ENCODE measurements around the gene SYCE3. TPM values are rescaled to one million over a fixed set of nuclear protein-coding genes. Genes with fewer than 3 reads are reported as not detected.
"Not testable (repeated sequence)": the region's sequence is repeated elsewhere in the genome, so short reads cannot be mapped to it uniquely, and the experiment has no call there.

Gene SYCE3
- total RNA-seq, 1 donor from 2014 or later = not detected

- no peak for ATAC-seq
- Histone ChIP-seq H3K4me3 (no peak overlapping the region), H3K27me3 (ENCODE audit: low read depth) (peaks cover 6% of the 10 kb centered on the region), H3K4me1 (peaks cover 62% of the 10 kb centered on the region), H3K36me3 (no peaks in the 10 kb centered on the region), H3K9me3 (no peaks in the 10 kb centered on the region), H3K27ac (peak overlapping the region; percentile 97)
- no peak for DNase-seq
- TF ChIP-seq CTCF (IDR thresholded peaks at IDR 0.05) = no peak
- intact Hi-C loops (cut with DNase I) = no loop called here
Observed at GRCh38 chr22:50540381-50540780, 22.3 kb downstream of the SYCE3 start.

DNA sequence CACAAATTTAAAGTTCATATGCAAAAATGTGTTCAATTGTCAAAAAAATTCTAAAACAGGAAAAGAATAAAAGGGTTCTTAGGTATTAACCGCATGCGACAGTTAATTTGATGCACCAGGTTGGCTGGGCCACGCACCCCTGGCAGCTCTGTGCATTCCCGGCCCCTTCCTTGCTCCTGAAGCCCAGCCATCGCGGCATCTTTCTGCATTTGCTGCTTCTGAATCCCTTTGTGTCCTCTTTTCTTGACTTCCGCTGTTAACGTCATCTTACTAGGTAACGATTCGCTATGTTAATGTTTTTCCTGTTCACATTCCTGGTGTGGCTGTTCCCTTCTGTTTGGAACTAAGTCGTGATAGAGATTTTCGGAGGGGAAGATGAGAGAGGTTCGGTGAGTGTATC is 25.0 kb downstream of the SYCE3 start:
- Histone ChIP-seq H3K36me3 (no peaks in the 10 kb centered on the region), H3K27me3 (ENCODE audit: low read depth) (no peaks in the 10 kb centered on the region), H3K4me1 (peaks cover 55% of the 10 kb centered on the region), H3K27ac (peak overlapping the region; percentile 97), H3K9me3 (no peaks in the 10 kb centered on the region), H3K4me3 (no peak overlapping the region)
- peak; percentile 30 for DNase-seq
- ATAC-seq = no peak
- TF ChIP-seq CTCF (IDR thresholded peaks at IDR 0.05) = no peak
- intact Hi-C loops (cut with DNase I) = no loop called here

DNA sequence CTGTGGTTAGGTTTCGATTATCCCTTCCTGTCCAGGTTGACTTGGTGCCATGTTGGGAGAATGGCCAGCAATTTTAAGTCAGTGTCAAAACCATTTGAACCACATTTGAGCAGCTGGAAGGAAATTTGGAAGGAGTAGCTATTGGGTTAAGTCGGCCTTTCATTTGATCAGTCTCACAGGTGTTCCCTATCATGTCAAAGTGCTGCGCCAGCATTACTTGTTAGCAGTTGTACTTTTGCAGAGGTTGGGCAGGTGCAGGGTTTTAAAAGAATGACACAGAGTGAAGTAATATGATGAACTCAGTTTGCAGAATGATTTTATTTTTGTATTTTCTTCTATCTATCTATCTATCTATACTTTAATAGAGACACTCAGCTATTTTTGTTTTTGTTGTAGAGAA is 26.5 kb downstream of the SYCE3 start:
- H3K9me3 ChIP-seq = no peaks in the 10 kb centered on the region
- intact Hi-C loops (cut with DNase I) = no loop called here
- TF ChIP-seq CTCF (IDR thresholded peaks at IDR 0.05) = no peak
- peaks cover 61% of the 10 kb centered on the region for H3K4me1 ChIP-seq
- no peak overlapping the region for H3K4me3 ChIP-seq
- ATAC-seq (no peak), DNase-seq (no peak)
- no peaks in the 10 kb centered on the region for H3K27me3 ChIP-seq (ENCODE audit: low read depth)
- H3K27ac ChIP-seq = no peak overlapping the region
- no peaks in the 10 kb centered on the region for H3K36me3 ChIP-seq

- Histone ChIP-seq H3K27ac (peak overlapping the region; percentile 100), H3K4me1 (peaks cover 54% of the 10 kb centered on the region), H3K4me3 (no peak overlapping the region), H3K27me3 (ENCODE audit: low read depth) (no peaks in the 10 kb centered on the region), H3K9me3 (no peaks in the 10 kb centered on the region), H3K36me3 (no peaks in the 10 kb centered on the region)
- ATAC-seq (no peak), DNase-seq (no peak)
- TF ChIP-seq CTCF (IDR thresholded peaks at IDR 0.05) = no peak
- intact Hi-C loops (cut with DNase I) = no loop called here
Observed at GRCh38 chr22:50535113-50535512, 27.6 kb downstream of the SYCE3 start.

GRCh38 chr22:50533856-50534711 is 28.6 kb downstream of the SYCE3 start:
- intact Hi-C loops (cut with DNase I); H3K4me3 ChIP-seq; ATAC-seq; H3K27me3 ChIP-seq (ENCODE audit: low read depth); H3K9me3 ChIP-seq; H3K36me3 ChIP-seq: not testable (repeated sequence)
- DNase-seq = peak; percentile 86
- Histone ChIP-seq H3K27ac (peak overlapping the region; percentile 100), H3K4me1 (peaks cover 50% of the 10 kb centered on the region)

Measured in lower lobe of right lung (tissue), 2 donors.